Adipose tissue (tissue), 3 donors: ENCODE data around the gene MTAP. TPM values are rescaled to one million over a fixed set of nuclear protein-coding genes. Genes with fewer than 3 reads are reported as not detected.

Source experiments
- H3K27ac ChIP-seq: one replicate; pipeline ENCODE4 v1.5.1; 2013; ENCODE audit warnings: low read depth, low read length
- WGBS, 3 donors: extraction: QIAGEN DNeasy Blood & Tissue Kit; methylation state at CpG; one replicate each; pipeline ENCODE4 v1.1.7; 2013; 5-methylcytosine and 5-hydroxymethylcytosine counted together
- polyA plus RNA-seq, 3 donors: library from polyadenylated mRNA; stranded (reverse); fragments of 200-250 nt; gene quantifications; one replicate each; pipeline ENCODE4 v1.2.3, GENCODE V29; 2013
- donor health status: healthy with polysubstance abuse.
- donor health status: Bipolar disorder and iron deficiency.
- donor health status: healthy.

MTAP gene
- polyA plus RNA-seq, 3 donors: 7.7 to 13.4 (median 13.0) TPM

DNA sequence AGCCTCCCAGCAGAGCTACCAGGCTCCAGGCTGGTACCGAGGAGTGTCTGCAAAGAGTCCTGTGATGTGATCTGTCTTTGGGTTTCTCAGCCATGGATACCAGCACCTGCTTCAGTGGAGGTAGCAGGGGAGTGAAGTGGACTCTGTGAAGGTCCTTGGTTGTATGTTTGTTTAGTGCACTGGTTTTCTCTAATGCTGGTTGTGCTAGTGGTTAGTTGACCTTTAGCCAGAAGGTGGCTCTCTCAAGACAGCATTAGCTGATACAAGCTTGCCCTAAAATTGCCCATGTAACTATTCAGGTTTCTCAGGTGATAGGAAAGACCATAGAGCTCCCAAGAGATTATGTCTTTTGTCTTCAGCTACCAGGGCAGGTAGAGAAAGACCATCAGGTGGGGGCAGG is 87.2 kb downstream of the MTAP start:
- WGBS, 3 donors: 98 to 100% (median 100%) methylated on average over 1 of the region's 1 CpG

DNA sequence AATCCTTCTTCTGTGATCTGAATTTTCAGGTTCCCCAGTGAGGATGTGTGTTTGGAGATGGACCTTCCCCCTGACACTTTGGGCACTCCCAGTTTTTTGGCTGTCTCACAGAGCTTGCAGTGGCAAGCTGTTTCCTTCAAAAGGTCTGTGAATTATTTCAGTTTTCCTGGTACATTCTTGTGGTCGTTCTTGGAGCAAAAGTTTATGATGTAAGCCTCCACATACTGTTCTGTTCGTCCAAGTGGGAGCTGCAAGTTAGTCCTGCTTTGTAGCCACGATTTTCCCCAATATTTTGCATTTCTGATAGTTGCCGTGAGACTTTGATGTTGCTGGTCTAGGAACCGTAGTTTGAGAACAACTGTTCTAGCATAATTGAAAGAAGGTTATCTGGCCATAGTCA is 88.3 kb downstream of the MTAP start:
- 95 to 97% (median 96%) methylated on average over 5 of the region's 5 CpGs for WGBS, 3 donors
- no peak overlapping the region for H3K27ac ChIP-seq

More for the DNA sequence above, 87.2 kb downstream of the MTAP start:
- H3K27ac ChIP-seq: no peak overlapping the region

GRCh38 chr9:21901546-21901945 is 99.1 kb downstream of the MTAP start:
- 93 to 95% (median 93%) methylated on average over 1 of the region's 1 CpG for WGBS, 3 donors

GRCh38 chr9:21902136-21902535 is 99.7 kb downstream of the MTAP start:
- H3K27ac ChIP-seq: no peak overlapping the region
- 38 to 94% (median 57%) methylated on average over 1 of the region's 1 CpG for WGBS, 3 donors

More at GRCh38 chr9:21901546-21901945, 99.1 kb downstream of the MTAP start:
- H3K27ac ChIP-seq: no peak overlapping the region

DNA sequence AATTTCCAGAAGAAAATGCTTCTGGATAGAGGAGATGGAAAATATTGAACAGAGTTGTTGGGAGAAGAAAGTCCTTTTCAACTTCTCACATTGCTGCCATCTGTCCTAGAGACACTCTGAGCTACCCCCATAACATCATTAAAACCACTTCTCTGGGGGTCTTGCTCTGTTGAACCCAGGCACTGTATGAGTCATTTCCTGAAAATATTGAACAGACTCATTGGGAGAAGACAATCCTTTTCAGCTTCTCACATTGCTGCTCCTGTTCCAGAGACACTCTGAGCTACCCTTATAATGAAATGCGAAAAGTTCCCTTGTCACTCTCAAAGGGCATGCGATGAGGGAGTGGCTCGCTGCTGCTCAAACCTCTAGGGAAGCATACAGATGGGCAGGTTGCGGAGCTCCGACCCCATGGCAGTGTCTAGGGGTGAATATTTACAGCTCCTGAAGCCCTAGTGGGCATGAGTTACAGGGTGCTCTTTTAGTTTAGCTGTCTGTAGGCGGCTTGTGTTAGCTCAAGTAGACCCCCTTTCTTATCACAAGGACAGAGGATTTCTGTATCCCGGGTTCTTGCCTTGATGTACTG is 101.0 kb downstream of the MTAP start:
- no peak overlapping the region for H3K27ac ChIP-seq
- 93 to 96% (median 94%) methylated on average over 7 of the region's 7 CpGs for WGBS, 3 donors

GRCh38 chr9:21904371-21904770 is 101.9 kb downstream of the MTAP start:
- WGBS, 3 donors: 83 to 91% (median 89%) methylated on average over 4 of the region's 4 CpGs
- no peak overlapping the region for H3K27ac ChIP-seq

- 83 to 92% (median 86%) methylated on average over 3 of the region's 3 CpGs for WGBS, 3 donors
- no peak overlapping the region for H3K27ac ChIP-seq
These were observed 102.3 kb downstream of the MTAP start for GRCh38 chr9:21904776-21905175.

DNA sequence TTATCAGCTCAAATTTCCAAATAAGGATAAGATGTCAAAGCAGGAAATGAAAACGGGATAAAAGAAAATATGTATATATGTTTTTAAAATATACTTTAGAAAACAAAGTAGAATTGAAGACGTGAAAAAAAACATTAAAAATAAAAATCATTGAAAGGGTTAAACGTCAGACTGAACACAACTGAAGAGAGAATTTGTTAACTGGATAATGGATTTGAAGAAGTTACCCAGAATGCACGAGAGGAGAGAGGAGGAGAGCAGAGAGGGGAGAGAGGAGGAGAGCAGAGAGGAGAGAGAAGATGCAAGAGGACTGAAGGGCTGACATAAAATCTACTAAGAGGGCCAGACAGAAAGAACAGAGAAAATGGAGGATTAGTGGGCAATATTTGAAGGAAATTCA is 103.8 kb downstream of the MTAP start:
- 94 to 96% (median 94%) methylated on average over 4 of the region's 4 CpGs for WGBS, 3 donors

DNA sequence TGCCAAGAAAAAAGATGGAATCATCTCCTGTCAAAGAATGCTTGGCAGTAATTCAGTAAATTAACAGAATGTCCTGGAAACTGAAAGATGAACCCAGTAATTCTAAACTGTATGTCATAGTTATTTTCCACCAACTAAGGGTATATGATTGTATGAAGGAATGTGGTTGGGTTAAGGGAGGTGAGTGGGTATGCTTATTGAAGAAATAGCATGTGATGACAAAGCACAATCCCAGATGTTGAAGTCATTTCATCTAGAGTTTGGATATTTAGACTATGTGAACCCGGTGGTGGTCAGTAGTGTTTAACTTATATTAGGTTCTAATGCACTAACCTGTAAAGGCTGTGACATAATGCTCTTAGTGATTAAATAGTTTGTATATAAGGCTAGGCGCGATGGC is 104.4 kb downstream of the MTAP start:
- no peak overlapping the region for H3K27ac ChIP-seq
- WGBS, 3 donors: 96 to 100% (median 96%) methylated on average over 3 of the region's 3 CpGs

More for the DNA sequence above, 103.8 kb downstream of the MTAP start:
- no peak overlapping the region for H3K27ac ChIP-seq

- H3K27ac ChIP-seq: no peak overlapping the region
- WGBS, 3 donors: 5 to 32% (median 7%) methylated on average over 4 of the region's 4 CpGs
These were observed 117.2 kb downstream of the MTAP start for GRCh38 chr9:21919377-21920362.

DNA sequence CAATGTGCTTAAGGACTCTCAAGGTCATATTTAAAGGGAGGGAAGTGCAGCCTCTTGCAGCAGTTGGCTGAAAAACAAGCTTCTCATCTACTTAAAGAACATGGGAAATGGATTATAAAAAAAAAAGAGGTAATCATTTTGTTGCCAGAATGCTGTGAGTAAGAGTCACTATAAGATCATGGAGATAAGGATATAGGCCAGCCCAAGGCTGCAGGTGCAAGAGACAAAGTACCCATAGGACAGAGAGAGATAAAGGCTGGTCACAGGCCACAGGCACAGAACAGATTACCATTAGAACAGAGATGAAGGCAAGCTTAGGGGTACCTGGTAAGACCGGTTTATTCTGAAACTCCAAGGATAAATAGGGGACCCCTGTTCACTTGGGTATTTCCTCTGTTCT is 121.3 kb downstream of the MTAP start:
- WGBS, 3 donors: 92 to 100% (median 100%) methylated on average over 1 of the region's 1 CpG
- H3K27ac ChIP-seq: no peak overlapping the region

DNA sequence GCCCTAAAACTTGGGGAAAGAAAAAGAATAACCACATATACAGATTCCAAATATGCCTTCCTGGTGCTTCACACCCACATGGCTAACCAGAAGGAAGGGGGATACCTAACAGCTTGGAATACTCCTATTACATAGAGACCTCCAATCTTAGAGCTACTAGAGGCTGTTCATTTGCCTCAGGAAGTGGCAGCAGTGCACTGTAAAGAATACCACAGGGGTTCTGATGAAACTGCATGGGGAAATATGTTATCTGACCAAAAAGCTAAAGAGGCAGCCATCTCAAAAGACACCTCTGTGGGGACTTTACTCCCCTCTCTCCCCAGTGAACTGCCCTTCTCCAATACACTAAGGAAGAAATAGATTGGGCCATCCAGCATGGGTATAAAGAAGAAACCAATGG is 125.3 kb downstream of the MTAP start:
- H3K27ac ChIP-seq: no peak overlapping the region

DNA sequence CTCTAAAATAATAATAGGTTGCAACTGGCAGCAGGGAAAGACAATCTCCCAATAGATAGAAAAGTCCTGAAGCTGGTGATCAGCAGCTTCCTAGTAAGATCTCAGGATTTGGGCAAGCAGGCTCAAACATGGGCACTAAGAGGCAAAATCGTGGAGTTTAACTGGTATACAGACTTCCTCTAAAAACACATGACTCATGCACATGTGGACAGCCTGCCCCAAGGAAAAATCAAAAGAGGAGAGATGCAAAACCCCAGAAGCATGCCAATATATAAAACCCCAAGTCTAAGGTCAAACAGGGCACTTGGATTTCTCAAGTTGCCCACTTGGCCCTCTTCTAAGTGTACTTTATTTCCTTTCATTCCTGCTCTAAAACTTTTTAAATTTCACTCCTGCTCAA is 129.0 kb downstream of the MTAP start:
- 58 to 94% (median 62%) methylated on average over 1 of the region's 1 CpG for WGBS, 3 donors
- H3K27ac ChIP-seq: no peak overlapping the region

GRCh38 chr9:21933281-21933680 is 130.8 kb downstream of the MTAP start:
- H3K27ac ChIP-seq: no peak overlapping the region

GRCh38 chr9:21933865-21934264 is 131.4 kb downstream of the MTAP start:
- no peak overlapping the region for H3K27ac ChIP-seq
- 95 to 98% (median 96%) methylated on average over 2 of the region's 2 CpGs for WGBS, 3 donors

DNA sequence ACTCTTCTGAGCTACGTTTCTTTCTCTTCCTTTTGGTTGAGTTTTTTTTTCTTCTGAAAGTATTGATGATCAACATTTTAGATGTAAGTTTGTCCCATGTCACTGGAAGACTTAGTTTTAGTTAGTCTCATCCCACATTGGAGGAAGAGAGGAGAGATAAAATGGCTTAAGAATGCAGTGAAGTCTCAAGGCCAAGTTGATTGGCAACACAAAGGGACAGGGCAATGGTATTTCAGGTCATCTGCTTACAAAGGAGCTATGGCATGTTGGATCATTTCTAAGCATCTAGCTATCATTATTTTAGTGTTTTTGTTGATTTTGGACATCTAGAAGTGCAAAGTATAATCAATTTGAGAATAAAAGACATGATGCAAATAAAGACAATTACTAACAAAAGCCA is 133.2 kb downstream of the MTAP start:
- 70 to 76% (median 72%) methylated on average over 1 of the region's 1 CpG for WGBS, 3 donors
- no peak overlapping the region for H3K27ac ChIP-seq

GRCh38 chr9:21936161-21936560 is 133.7 kb downstream of the MTAP start:
- no peak overlapping the region for H3K27ac ChIP-seq
- WGBS, 3 donors: 89 to 93% (median 91%) methylated on average over 1 of the region's 1 CpG

- 84 to 93% (median 87%) methylated on average over 4 of the region's 4 CpGs for WGBS, 3 donors
- no peak overlapping the region for H3K27ac ChIP-seq
These were observed 139.0 kb downstream of the MTAP start for GRCh38 chr9:21941337-21941995.

- H3K27ac ChIP-seq: no peak overlapping the region
- 83 to 89% (median 89%) methylated on average over 4 of the region's 4 CpGs for WGBS, 3 donors
These were observed 141.0 kb downstream of the MTAP start for GRCh38 chr9:21943464-21943863.
